GM21723 (cell line): Measurements from ENCODE around the gene LDB3.

Source experiments
- ATAC-seq: cut with Tn5 transposase; IDR thresholded peaks from one replicate; pipeline ENCODE4 v1.9.1; 2021; ENCODE audit warnings: mild to moderate bottlenecking, moderate library complexity; ENCODE audit not compliant: unreplicated experiment

LDB3 gene

DNA sequence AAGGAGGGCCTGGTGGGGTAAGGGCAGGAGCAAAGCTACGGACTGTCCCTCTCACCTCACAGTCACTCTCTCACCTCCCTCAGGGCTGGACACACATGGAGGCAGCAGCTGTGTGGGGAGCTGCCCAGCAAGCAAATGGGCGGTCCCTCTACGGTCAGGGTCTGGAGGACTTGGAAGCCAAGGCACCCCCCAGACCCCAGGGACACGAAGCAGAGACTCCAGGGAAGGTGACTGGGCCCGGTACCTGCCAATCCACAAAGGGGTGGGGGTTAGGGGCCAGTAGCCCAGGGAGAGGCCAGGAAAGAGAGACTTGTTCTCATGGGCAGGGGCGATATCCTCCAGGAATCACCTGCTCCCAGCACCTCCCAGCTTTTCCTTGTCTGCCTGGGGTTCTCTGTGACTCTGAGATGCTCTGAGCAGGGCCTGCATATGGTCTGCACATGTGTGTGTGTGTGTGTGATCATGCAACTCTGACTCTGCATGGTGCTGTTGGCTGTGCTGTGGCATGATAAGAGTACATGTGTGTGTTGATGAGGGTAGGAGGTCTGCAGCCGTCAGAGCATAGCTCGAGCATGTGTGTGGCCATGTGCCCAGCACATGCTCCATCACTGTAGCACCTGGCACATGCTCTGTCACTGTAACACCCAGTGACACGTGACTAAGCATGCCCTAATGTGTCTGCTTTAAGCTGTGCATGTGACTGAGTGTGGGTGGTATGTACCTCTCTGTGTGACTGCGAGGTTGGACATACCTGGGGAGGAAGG, 4.6 kb upstream of the LDB3 start:
- no peak for ATAC-seq

GRCh38 chr10:86664341-86665217, 3.7 kb upstream of the LDB3 start:
- no peak for ATAC-seq

DNA sequence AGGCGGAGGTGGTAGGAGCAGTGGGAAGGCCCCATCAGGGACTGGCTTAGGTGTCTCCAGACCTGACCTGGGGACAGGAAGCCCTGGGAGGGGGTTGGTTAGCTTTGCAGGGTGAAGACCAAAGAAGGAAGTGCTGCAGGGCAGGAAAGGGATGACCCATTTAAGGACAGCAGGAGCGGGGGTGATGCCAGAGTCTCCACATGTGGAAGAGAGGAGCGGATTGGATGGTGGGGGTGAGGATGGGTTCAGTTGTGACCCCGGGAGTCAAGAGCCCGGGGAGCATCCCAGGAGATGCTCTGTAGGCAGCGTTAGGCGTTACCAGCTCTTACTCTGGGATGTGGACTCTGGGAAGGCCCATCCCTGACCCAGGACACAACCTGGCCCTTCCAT, 3.1 kb upstream of the LDB3 start:
- ATAC-seq: no peak

DNA sequence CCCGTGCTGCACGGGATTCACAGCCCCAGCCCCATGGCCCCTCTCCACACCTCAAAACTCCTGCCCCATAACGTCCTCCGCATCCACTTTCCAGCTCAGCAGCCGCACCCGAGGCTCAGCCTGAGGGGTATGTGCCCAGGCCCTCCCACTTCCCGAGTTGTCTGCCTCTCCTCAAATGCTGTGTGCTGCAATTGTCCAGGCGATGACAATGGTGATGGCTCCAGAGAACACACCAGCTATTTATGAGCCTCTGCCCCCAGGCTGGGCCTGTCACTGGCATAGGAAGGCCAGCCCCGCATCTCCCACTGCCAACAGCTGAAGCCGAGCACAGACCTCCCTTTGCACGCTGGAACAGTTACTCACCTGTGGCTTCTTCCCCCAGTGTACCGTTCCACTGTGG, 2.4 kb upstream of the LDB3 start:
- ATAC-seq: no peak

DNA sequence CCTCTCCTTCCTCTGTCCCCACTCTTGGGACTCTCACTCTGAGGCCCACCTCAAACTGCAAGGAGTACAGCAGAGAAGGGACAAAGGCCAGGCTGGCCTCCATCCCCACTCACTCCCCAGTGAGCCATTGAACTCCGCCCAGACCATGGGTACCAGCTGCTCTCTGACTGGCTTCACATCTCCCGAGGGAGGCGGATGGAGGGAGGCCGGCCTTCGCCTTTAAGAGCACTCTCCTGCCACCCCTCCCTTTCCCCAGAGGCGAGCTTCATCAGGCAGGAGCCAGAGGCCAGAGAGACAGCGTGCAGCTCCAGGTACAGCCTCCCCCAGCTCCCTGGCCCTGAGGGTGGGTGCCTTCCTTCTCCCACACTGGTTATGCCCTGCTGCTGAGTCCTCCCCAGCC, 1.8 kb upstream of the LDB3 start:
- ATAC-seq: no peak

GRCh38 chr10:86667421-86668181, 710 bp upstream of the LDB3 start:
- ATAC-seq: no peak

- ATAC-seq: no peak
Measured at GRCh38 chr10:86670290-86670811, 2.0 kb downstream of the LDB3 start.

DNA sequence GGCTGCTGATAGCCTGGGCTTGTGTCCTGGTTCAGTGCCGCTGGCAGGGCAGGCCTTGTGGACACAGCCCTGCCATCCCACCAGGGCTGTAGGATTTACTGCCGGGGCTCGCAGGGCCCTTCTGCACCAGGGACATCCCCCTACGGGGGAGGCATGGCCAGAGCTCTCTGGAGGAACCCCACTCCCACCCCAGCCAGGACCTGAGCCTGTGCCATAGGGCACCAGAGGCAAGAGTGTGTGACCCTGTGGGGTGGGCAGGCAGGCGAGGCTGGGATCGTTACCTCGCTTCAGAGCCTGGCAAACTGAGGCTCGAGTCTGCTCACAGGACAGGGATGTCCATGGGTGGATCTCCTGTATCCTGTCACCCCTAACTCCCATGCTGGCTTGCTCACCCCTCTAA, 2.6 kb downstream of the LDB3 start:
- no peak for ATAC-seq

GRCh38 chr10:86671419-86671818, 3.1 kb downstream of the LDB3 start:
- ATAC-seq: no peak

DNA sequence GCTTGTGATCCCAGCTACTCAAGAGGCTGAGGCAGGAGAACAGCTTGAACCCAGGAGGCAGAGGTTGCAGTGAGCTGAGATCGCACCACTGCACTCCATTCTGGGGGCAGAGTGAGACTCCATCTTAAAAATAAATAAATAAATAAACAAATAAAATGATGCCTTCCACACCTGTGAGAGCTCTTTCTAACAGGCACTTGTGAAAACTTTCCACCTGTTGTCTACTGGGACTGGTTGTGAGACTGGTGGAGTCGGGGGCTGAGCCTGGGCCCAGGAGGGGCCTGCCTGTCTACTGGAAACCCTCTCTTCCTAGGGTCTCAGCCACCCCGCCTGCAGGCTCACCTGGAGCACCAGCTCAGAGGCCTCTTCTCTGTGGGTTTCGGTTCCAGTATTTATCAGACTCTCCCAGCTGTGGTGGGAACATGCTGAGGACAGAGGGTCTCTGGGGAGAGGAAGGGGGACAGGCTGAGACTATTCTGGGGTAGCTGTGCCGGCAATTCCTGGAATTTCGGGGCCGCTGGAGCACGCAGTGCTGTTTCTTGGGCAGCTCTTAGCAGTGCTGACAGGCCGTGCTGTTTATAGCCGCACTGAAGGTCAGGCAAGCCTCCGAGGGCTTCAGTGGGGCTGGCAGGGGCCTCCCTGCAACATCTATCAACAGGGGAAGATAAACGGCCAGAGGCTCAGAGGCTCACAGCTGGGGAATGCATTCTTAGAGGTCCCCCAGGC, 3.8 kb downstream of the LDB3 start:
- ATAC-seq: no peak

- no peak for ATAC-seq
Measured at GRCh38 chr10:86673216-86673826, 5.0 kb downstream of the LDB3 start.

- ATAC-seq: no peak
Measured at GRCh38 chr10:86673827-86674581, 5.7 kb downstream of the LDB3 start.

GRCh38 chr10:86674912-86675311, 6.6 kb downstream of the LDB3 start:
- no peak for ATAC-seq

DNA sequence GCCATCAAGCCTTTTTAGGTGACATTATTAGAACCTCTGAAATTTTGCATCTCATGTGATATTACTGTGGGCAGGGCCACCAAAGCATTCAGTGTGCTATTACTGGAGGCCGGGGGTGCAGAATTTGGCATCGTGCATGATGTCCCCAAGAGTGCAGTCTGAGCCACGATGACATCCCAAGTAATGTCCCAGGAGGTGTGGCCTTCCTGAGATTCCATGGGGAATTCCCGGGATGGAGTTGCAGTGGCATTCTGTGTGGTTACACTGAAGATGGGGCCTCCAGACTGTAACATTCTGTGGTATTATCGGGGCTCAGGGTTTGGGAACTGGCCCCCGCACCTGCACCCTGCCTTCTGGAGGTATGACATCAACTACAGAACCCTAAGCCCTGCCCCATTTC, 9.1 kb downstream of the LDB3 start:
- no peak for ATAC-seq

DNA sequence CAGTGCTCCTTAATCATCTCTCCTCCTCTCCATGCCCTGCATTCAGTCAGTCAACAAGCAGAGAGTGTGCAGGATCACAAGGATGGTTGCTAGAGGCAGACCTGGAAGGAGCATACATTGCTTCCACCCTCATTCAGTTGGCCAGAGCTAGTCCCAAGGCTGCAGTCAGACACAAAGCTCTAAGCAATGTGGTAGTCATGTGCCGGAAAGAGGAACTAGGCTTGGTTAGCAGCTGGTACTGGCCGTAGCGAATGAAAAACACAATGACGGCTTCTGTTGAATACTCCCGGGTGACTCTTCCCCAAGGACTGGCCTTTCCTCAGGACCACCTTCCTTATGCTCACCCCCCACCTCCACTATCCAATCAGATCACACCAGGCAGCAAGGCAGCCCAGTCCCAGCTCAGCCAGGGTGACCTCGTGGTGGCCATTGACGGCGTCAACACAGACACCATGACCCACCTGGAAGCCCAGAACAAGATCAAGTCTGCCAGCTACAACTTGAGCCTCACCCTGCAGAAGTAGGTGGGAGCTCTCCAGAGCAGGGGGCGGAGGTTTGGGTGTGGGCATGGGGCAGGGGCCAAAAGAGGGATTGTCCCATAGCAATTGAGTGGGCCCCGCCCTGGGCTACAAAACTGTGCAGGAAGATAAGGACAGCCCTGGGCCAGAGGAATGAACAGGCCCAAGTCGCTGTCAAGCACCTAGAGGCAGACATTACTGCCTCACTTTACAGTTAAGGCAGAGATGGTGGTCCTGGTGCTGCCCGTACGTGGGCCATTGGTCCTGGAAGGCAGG, 10.9 kb downstream of the LDB3 start:
- ATAC-seq: peak; percentile 60

GRCh38 chr10:86681047-86681446, 12.7 kb downstream of the LDB3 start:
- no peak for ATAC-seq

- ATAC-seq: no peak
Measured at GRCh38 chr10:86681722-86682386, 13.5 kb downstream of the LDB3 start.

DNA sequence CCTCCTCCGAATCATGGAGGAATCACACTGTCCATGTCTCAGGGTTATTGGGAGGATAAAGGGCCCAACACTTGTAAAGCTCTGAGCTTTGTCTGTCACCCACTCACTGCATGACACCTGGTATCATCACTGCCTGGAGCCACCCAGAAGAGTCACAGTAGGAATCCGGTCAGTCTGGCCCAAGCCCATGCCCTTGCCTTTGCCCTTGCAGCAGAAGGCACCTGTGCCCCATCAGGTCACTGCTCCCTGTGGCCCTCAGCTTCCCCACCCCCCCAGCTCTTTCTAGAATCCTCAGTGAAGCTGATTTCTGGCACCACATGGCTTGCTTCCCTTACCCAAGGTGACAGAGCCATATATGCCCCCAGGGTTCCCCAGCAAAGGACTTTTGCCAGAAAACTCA, 14.4 kb downstream of the LDB3 start:
- ATAC-seq: no peak
